ENCODE results near the gene FHOD3.
A peak's percentile ranks its signal among the peaks of the same experiment; 100 is the strongest.

Gene FHOD3

GRCh38 chr18:36661999-36662398 is 364.5 kb downstream of the FHOD3 start:
- no peak overlapping the region for H3K4me3 ChIP-seq (ENCODE audit: low read depth, low read length)
- no peak overlapping the region for H3K27ac ChIP-seq
- H3K27me3 ChIP-seq (replicated peaks), result no peaks in the 10 kb centered on the region
- in situ Hi-C loops (cut with HindIII; ENCODE audit: low pct_ligation_motif_present, low sequenced_read_pairs), result no loop called here
- H3K36me3 ChIP-seq (replicated peaks), result no peaks in the 10 kb centered on the region
- TF ChIP-seq CTCF (IDR thresholded peaks at IDR 0.05; ENCODE audit: low read depth, low read length, missing control alignments), result peak; percentile 34
- DNase-seq, result no peak

- no peak for DNase-seq
- no peaks in the 10 kb centered on the region for H3K27me3 ChIP-seq (replicated peaks)
- no peak overlapping the region for H3K27ac ChIP-seq
- no peaks in the 10 kb centered on the region for H3K36me3 ChIP-seq (replicated peaks)
- in situ Hi-C loops (cut with HindIII; ENCODE audit: low pct_ligation_motif_present, low sequenced_read_pairs), result no loop called here
- no peak overlapping the region for H3K4me3 ChIP-seq (ENCODE audit: low read depth, low read length)
- TF ChIP-seq CTCF (IDR thresholded peaks at IDR 0.05; ENCODE audit: low read depth, low read length, missing control alignments), result no peak
These were observed 365.8 kb downstream of the FHOD3 start for GRCh38 chr18:36663312-36663711.

GRCh38 chr18:36665952-36666351 is 368.4 kb downstream of the FHOD3 start:
- no peak for TF ChIP-seq CTCF (IDR thresholded peaks at IDR 0.05; ENCODE audit: low read depth, low read length, missing control alignments)
- H3K27ac ChIP-seq, result no peak overlapping the region
- H3K4me3 ChIP-seq (ENCODE audit: low read depth, low read length), result no peak overlapping the region
- no peaks in the 10 kb centered on the region for H3K27me3 ChIP-seq (replicated peaks)
- in situ Hi-C loops (cut with HindIII; ENCODE audit: low pct_ligation_motif_present, low sequenced_read_pairs), result no loop called here
- no peaks in the 10 kb centered on the region for H3K36me3 ChIP-seq (replicated peaks)
- no peak for DNase-seq

DNA sequence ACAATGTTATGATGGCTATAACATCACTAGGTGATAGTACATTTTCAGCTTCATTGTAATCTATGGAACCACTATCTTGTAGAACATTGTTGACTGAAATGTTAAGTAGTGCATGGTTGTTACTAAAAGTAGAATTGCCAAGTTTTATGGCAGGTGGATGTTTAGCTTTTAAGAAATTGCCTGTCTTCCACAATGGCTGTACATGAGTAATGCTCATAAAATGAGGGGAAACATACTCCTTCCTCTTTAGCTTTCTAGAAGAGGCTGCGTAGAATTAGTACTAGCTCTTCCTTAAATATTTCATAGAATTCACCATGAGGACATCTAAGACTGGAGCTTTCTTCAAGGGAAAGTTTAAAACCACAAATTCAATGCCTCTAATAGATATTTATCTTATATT is 370.3 kb downstream of the FHOD3 start:
- in situ Hi-C loops (cut with HindIII; ENCODE audit: low pct_ligation_motif_present, low sequenced_read_pairs), result no loop called here
- no peak for TF ChIP-seq CTCF (IDR thresholded peaks at IDR 0.05; ENCODE audit: low read depth, low read length, missing control alignments)
- no peak for DNase-seq
- Histone ChIP-seq H3K27ac (no peak overlapping the region), H3K36me3 (replicated peaks) (no peaks in the 10 kb centered on the region), H3K4me3 (ENCODE audit: low read depth, low read length) (no peak overlapping the region), H3K27me3 (replicated peaks) (no peaks in the 10 kb centered on the region)

GRCh38 chr18:36668349-36668748 is 370.8 kb downstream of the FHOD3 start:
- Histone ChIP-seq H3K27me3 (replicated peaks) (no peaks in the 10 kb centered on the region), H3K27ac (no peak overlapping the region), H3K4me3 (ENCODE audit: low read depth, low read length) (no peak overlapping the region), H3K36me3 (replicated peaks) (no peaks in the 10 kb centered on the region)
- no peak for DNase-seq
- in situ Hi-C loops (cut with HindIII; ENCODE audit: low pct_ligation_motif_present, low sequenced_read_pairs), result no loop called here
- TF ChIP-seq CTCF (IDR thresholded peaks at IDR 0.05; ENCODE audit: low read depth, low read length, missing control alignments), result no peak

All from brain microvascular endothelial cell (primary cell).